H1 (cell line): ENCODE data around the gene IST1. TPM values are rescaled to one million over a fixed set of nuclear protein-coding genes. Genes with fewer than 3 reads are reported as not detected.

ENCODE experiments used
- CTCF ChIA-PET: fragments of 300-600 bp; sonication (Branson Sonifier 250); formaldehyde crosslinking; loops from one replicate; lab custom pipeline; 2021; ENCODE audit not compliant: partially characterized antibody; lab: Charles Lee
- POLR2A ChIA-PET: fragments of 300-600 bp; sonication (Branson Sonifier 250); formaldehyde crosslinking; loops from one replicate; lab custom pipeline; 2021; ENCODE audit warnings: inconsistent platforms; ENCODE audit not compliant: partially characterized antibody; lab: Charles Lee
- DNase-seq, 2 experiments: peaks; one replicate each; pipeline versions ENCODE4 v3.0.0 to v3.0.0-alpha.2; 2010 to 2022; ENCODE audit warnings: low spot score in 2 of 2, low read depth in 1 of 2, mixed read lengths in 1 of 2
- FAIRE-seq: peaks from 2 replicates; lab custom pipeline; 2011; peaks lifted over from hg19 to GRCh38; lab: Jason Lieb, UNC
- H2AFZ ChIP-seq: 2 replicates; pipeline ENCODE4 v1.8.1; 2012; ENCODE audit warnings: low read length, inconsistent platforms
- H2AK5ac ChIP-seq: 2 replicates; pipeline ENCODE4 v1.6.1; 2013; ENCODE audit warnings: low read depth, low read length
- H2BK120ac ChIP-seq: replicated peaks from 2 replicates; pipeline ENCODE3; 2013; ENCODE audit warnings: low read depth, low read length, inconsistent platforms
- H2BK12ac ChIP-seq: 2 replicates; pipeline ENCODE4 v1.6.1; 2013; ENCODE audit warnings: low read depth, low read length
- H2BK15ac ChIP-seq: 2 replicates; pipeline ENCODE4 v1.6.1; 2013; ENCODE audit warnings: low read length
- H2BK20ac ChIP-seq: 2 replicates; pipeline ENCODE4 v1.6.1; 2013; ENCODE audit warnings: low read length
- H2BK5ac ChIP-seq: 2 replicates; pipeline ENCODE4 v1.6.1; 2013; ENCODE audit warnings: low read depth, low read length
- H3K14ac ChIP-seq: 2 replicates; pipeline ENCODE4 v1.6.1; 2013; ENCODE audit warnings: inconsistent platforms; ENCODE audit not compliant: insufficient read length
- H3K18ac ChIP-seq: 2 replicates; pipeline ENCODE4 v1.6.1; 2013; ENCODE audit warnings: low read length; ENCODE audit errors: extremely low read depth
- H3K23ac ChIP-seq: 2 replicates; pipeline ENCODE4 v1.6.1; 2013; ENCODE audit warnings: inconsistent platforms; ENCODE audit not compliant: insufficient read length
- H3K23me2 ChIP-seq: 2 replicates; pipeline ENCODE4 v1.6.1; 2013; ENCODE audit warnings: low read depth, low read length
- H3K27ac ChIP-seq: 2 replicates; pipeline ENCODE4 v1.6.1; 2011; ENCODE audit warnings: low read depth, low read length, inconsistent platforms
- H3K27me3 ChIP-seq, 4 experiments: replicated peaks in 1 of 4; 1 replicate in 1 of 4; 2 replicates in 3 of 4; pipeline versions ENCODE4 v1.6.1 to v1.8.1; 2011 to 2013; ENCODE audit warnings: low read length in 3 of 4, mild to moderate bottlenecking in 3 of 4, inconsistent platforms in 2 of 4, mixed read lengths in 2 of 4, moderate library complexity in 1 of 4; ENCODE audit not compliant: control insufficient read depth in 3 of 4, insufficient read depth in 3 of 4; ENCODE audit errors: extremely low read depth in 1 of 4
- H3K36me3 ChIP-seq, 4 experiments: 2 replicates each; pipeline versions ENCODE4 v1.6.1 to v1.8.1; 2011 to 2013; ENCODE audit warnings: mild to moderate bottlenecking in 4 of 4, low read length in 3 of 4, moderate library complexity in 2 of 4, control low read depth in 1 of 4, inconsistent platforms in 1 of 4; ENCODE audit not compliant: insufficient read depth in 4 of 4, control insufficient read depth in 2 of 4
- H3K4ac ChIP-seq: replicated peaks from 2 replicates; pipeline ENCODE3; 2013; ENCODE audit warnings: low read length, low read depth, mixed read lengths, inconsistent platforms; ENCODE audit not compliant: insufficient read length
- H3K4me1 ChIP-seq, 4 experiments: replicated peaks in 1 of 4; 1 replicate in 1 of 4; 2 replicates in 3 of 4; pipeline versions ENCODE4 v1.6.1 to v1.8.1; 2011 to 2013; ENCODE audit warnings: low read length in 3 of 4, inconsistent platforms in 2 of 4, mixed read lengths in 1 of 4; ENCODE audit not compliant: insufficient read depth in 4 of 4, control insufficient read depth in 3 of 4
- H3K4me2 ChIP-seq, 2 experiments: 2 replicates each; pipeline versions ENCODE4 v1.6.1 to v1.8.1; 2011 to 2013; ENCODE audit warnings: low read depth in 2 of 2, low read length in 2 of 2, control low read depth in 1 of 2, inconsistent platforms in 1 of 2, mild to moderate bottlenecking in 1 of 2; ENCODE audit not compliant: insufficient read depth in 1 of 2
- H3K4me3 ChIP-seq, 4 experiments: fragments of 200-600, 300-600 bp in 1 of 4; sonication (generic), shearing (Covaris generic), sonication (Bioruptor Twin) in 1 of 4; 2 replicates each; pipeline versions ENCODE4 v1.5.1 to v1.8.1; 2011 to 2016; ENCODE audit warnings: low read length in 4 of 4, low read depth in 3 of 4, control low read depth in 2 of 4, inconsistent platforms in 2 of 4, mild to moderate bottlenecking in 2 of 4, mixed read lengths in 1 of 4, moderate library complexity in 1 of 4; ENCODE audit not compliant: insufficient read depth in 2 of 4; ENCODE audit errors: extremely low read depth in 1 of 4
- H3K56ac ChIP-seq: replicated peaks from 2 replicates; pipeline ENCODE3; 2013; ENCODE audit warnings: low read depth, mild to moderate bottlenecking, mixed read lengths, low read length, inconsistent platforms; ENCODE audit not compliant: insufficient read length
- H3K79me1 ChIP-seq: 2 replicates; pipeline ENCODE4 v1.6.1; 2013; ENCODE audit warnings: low read depth, low read length, control low read depth
- H3K79me2 ChIP-seq, 2 experiments: 2 replicates each; pipeline versions ENCODE4 v1.6.1 to v1.8.1; 2012 to 2013; ENCODE audit warnings: low read length in 2 of 2, mild to moderate bottlenecking in 2 of 2, inconsistent platforms in 1 of 2; ENCODE audit not compliant: insufficient read depth in 2 of 2, control insufficient read depth in 1 of 2
- H3K9ac ChIP-seq, 4 experiments: replicated peaks in 1 of 4; 1 replicate in 1 of 4; 2 replicates in 3 of 4; pipeline versions ENCODE4 v1.6.1 to v1.8.1; 2011 to 2013; ENCODE audit warnings: low read depth in 3 of 4, low read length in 3 of 4, control low read depth in 2 of 4, mild to moderate bottlenecking in 2 of 4, moderate library complexity in 2 of 4, inconsistent platforms in 1 of 4; ENCODE audit errors: extremely low read depth in 1 of 4
- H3K9me3 ChIP-seq, 2 experiments: 2 replicates each; pipeline versions ENCODE4 v1.6.1 to v1.8.1; 2012 to 2013; ENCODE audit warnings: mild to moderate bottlenecking in 2 of 2, moderate library complexity in 2 of 2, control low read depth in 1 of 2, inconsistent platforms in 1 of 2, low read depth in 1 of 2, low read length in 1 of 2, mixed read lengths in 1 of 2; ENCODE audit not compliant: insufficient read depth in 2 of 2
- H4K20me1 ChIP-seq, 2 experiments: replicated peaks in 1 of 2; 2 replicates each; pipeline versions ENCODE3 to v1.8.1; 2011 to 2013; ENCODE audit warnings: inconsistent platforms in 2 of 2, low read length in 2 of 2, mild to moderate bottlenecking in 1 of 2; ENCODE audit not compliant: insufficient read depth in 2 of 2, control insufficient read depth in 1 of 2
- H4K5ac ChIP-seq: 2 replicates; pipeline ENCODE4 v1.6.1; 2013; ENCODE audit warnings: low read length, low read depth, mixed read lengths, inconsistent platforms; ENCODE audit not compliant: insufficient read length
- H4K8ac ChIP-seq: 2 replicates; pipeline ENCODE4 v1.8.0; 2013; ENCODE audit warnings: mild to moderate bottlenecking, moderate library complexity, low read length, inconsistent platforms; ENCODE audit not compliant: insufficient read depth; ENCODE audit errors: extremely low read depth
- H4K91ac ChIP-seq: replicated peaks from 2 replicates; pipeline ENCODE3; 2013; ENCODE audit warnings: low read length, mixed read lengths, inconsistent platforms; ENCODE audit not compliant: insufficient read length
- BACH1 ChIP-seq: IDR thresholded peaks from 2 replicates; pipeline ENCODE4 v1.6.1; 2012; ENCODE audit warnings: low read length, improper control_type of control experiment
- CREB1 ChIP-seq: IDR thresholded peaks from 2 replicates; pipeline ENCODE4 v1.6.1; 2012; ENCODE audit warnings: inconsistent platforms
- CTBP2 ChIP-seq: IDR thresholded peaks from 2 replicates; pipeline ENCODE4 v1.7.0; 2011; ENCODE audit warnings: borderline replicate concordance, mild to moderate bottlenecking, moderate library complexity, mixed read lengths, low read length; ENCODE audit not compliant: insufficient read depth, insufficient read length
- FOSL1 ChIP-seq: IDR thresholded peaks from 2 replicates; pipeline ENCODE4 v1.6.1; 2011; ENCODE audit warnings: mild to moderate bottlenecking, low read depth, low read length, moderate library complexity; ENCODE audit not compliant: insufficient read depth
- GABPA ChIP-seq: IDR thresholded peaks from 2 replicates; pipeline ENCODE4 v1.6.1; 2011; ENCODE audit warnings: mild to moderate bottlenecking, low read length, moderate library complexity, borderline replicate concordance; ENCODE audit not compliant: insufficient read depth
- MAFK ChIP-seq: IDR thresholded peaks from 2 replicates; pipeline ENCODE4 v1.6.1; 2012; ENCODE audit warnings: low read depth, mild to moderate bottlenecking, improper control_type of control experiment, low read length
- PHF8 ChIP-seq: fragments of 200-600 bp; sonication (generic); conservative IDR thresholded peaks from 2 replicates; pipeline ENCODE4 v1.7.1; 2012; ENCODE audit warnings: low read depth, mild to moderate bottlenecking, inconsistent platforms, low read length, moderate library complexity
- RBBP5 ChIP-seq: IDR thresholded peaks from 2 replicates; pipeline ENCODE4 v1.7.1; 2012; ENCODE audit warnings: low read depth, mild to moderate bottlenecking, inconsistent platforms, low read length, moderate library complexity, borderline replicate concordance
- RFX5 ChIP-seq: IDR thresholded peaks from 2 replicates; pipeline ENCODE4 v1.6.1; 2011; ENCODE audit warnings: low read depth, low read length, improper control_type of control experiment, borderline replicate concordance
- SP2 ChIP-seq: IDR thresholded peaks from 2 replicates; pipeline ENCODE4 v1.6.1; 2012; ENCODE audit warnings: mild to moderate bottlenecking, low read length, inconsistent platforms
- ZNF274 ChIP-seq: IDR thresholded peaks from 2 replicates; pipeline ENCODE4 v1.7.0; 2012; ENCODE audit warnings: low read length, borderline replicate concordance; ENCODE audit errors: extremely low read depth
- WGBS, 2 experiments: shearing (Covaris generic) in 1 of 2; methylation state at CpG; one replicate each; pipeline versions ENCODE4 v1.1.6 to v1.1.7; 2013 to 2015; ENCODE audit warnings: low lambda C conversion rate in 2 of 2, mixed read lengths in 2 of 2, inconsistent platforms in 1 of 2, low coverage in 1 of 2, missing lambda C conversion rate in 1 of 2; ENCODE audit not compliant: insufficient replicate concordance in 2 of 2, insufficient coverage in 1 of 2, insufficient read length in 1 of 2; ENCODE audit errors: extremely low coverage in 1 of 2, missing lambda C conversion rate in 1 of 2; 5-methylcytosine and 5-hydroxymethylcytosine counted together
- polyA plus RNA-seq, 7 experiments: library from polyadenylated mRNA; depleted of rRNA in 3 of 7; stranded (reverse) in 5 of 7; unstranded in 2 of 7; fragments of >200 nt in 5 of 7; fragments of 200-250 nt in 2 of 7; gene quantifications; 1 replicate in 5 of 7; 2 replicates in 1 of 7; 4 replicates in 1 of 7; pipeline versions ENCODE4 v1.2.1 to v1.2.3, GENCODE V29; 2011 to 2013; ENCODE audit warnings: missing spikeins in 2 of 7, mixed read lengths in 2 of 7
- total RNA-seq: library from RNA; stranded (reverse); fragmentation: NEBNext Ultra II Directional; extraction: Animal tissue kit (Norgen Biotek cat#: 25700); gene quantifications from 2 replicates; pipeline ENCODE4 v1.2.1, GENCODE V29; 2021
- TF ChIP-seq, protein P1 (sequence below): IDR thresholded peaks from 2 replicates; pipeline ENCODE4 v1.6.1; 2012; ENCODE audit warnings: inconsistent platforms

The IST1 gene
- total and polyA plus RNA-seq, 2 of the 8 experiments (the other 6 are each of a cell fraction or from before 2014, with no cell fraction given), result 190 to 248 TPM

DNA sequence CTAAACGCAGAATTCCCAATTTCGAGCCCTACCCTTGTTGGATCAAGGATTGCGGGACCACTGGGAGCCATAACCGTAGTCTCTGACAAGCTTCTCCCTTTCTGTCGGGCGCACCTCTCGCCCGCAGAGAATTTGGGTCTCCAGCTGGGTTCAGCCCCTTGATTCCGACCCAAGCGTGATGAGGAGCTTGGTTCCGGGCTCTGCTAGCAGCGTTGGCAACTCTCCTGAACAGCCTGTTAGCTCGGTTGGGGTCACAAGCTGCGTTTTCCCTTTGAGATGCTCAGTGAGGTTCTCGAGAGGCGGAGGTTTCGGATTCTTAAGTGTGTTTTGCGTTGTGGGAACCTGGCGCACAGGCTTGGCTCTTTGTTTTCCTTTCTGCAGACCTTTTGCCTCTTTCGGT, 48.9 kb upstream of the IST1 start:
- DNase-seq (peak in 1 of 2 experiments; percentile 49), FAIRE-seq (no peak)
- H3K9me3 ChIP-seq, result no peaks in the 10 kb centered on the region
- H2AFZ ChIP-seq, result no peak overlapping the region
- H3K79me1 ChIP-seq, result peaks cover 11% of the 10 kb centered on the region; the same call in 1 of the 2 replicates
- no peak overlapping the region for H4K5ac ChIP-seq
- H3K4me2 ChIP-seq, result peak overlapping the region; percentile 78 to 90
- H3K79me2 ChIP-seq, result peaks cover 11 to 21% of the 10 kb centered on the region in 2 experiments
- ChIA-PET CTCF (interaction anchor here (0.5 to 1.3 kb wide), 2 partner anchors 11 to 993 kb away, joined by 3 read pairs; no protein-coding TSS in a partner anchor), POLR2A (interaction anchor here (0.6 to 3.0 kb wide), 12 partner anchors 9 to 1062 kb away, joined by 3 to 11 read pairs (median 4); partner anchors contain the start of genes AP1G1 and ZNF821)
- no peak overlapping the region for H2BK20ac ChIP-seq
- peak overlapping the region; percentile 95; the same call in 1 of the 2 replicates for H4K8ac ChIP-seq
- no peak overlapping the region for H2BK120ac ChIP-seq
- H3K4me3 ChIP-seq, result peak overlapping the region; percentile 78 to 97 (median 94)
- H3K27ac ChIP-seq, result 0 out of 2 replicates have a peak overlapping the region, but pooled peaks have one; percentile 69
- H2AK5ac ChIP-seq, result no peak overlapping the region
- H3K23ac ChIP-seq, result no peak overlapping the region
- H3K4ac ChIP-seq, result no peak overlapping the region
- H2BK12ac ChIP-seq, result peak overlapping the region; percentile 27; the same call in 1 of the 2 replicates
- H3K9ac ChIP-seq, result peak overlapping the region; percentile 81 to 94 (median 88)
- H2BK5ac ChIP-seq, result no peak overlapping the region; the same call in 1 of the 2 replicates
- WGBS, 2 experiments, result 8% methylated on average over 19 of the region's 20 CpGs; no CpG with 5 or more reads in 1 of the 2 experiments
- H2BK15ac ChIP-seq, result no peak overlapping the region
- H3K23me2 ChIP-seq, result peaks cover 6% of the 10 kb centered on the region
- H4K91ac ChIP-seq, result no peak overlapping the region
- H3K27me3 ChIP-seq, result no peaks in the 10 kb centered on the region
- no peak overlapping the region for H3K14ac ChIP-seq
- H3K36me3 ChIP-seq, result peaks cover 11 to 21% (median 16%) of the 10 kb centered on the region in 4 experiments; a peak in 7 of 8 replicates
- H3K18ac ChIP-seq, result no peak overlapping the region
- H4K20me1 ChIP-seq, result peaks cover 0 to 7% of the 10 kb centered on the region in 2 experiments
- H3K56ac ChIP-seq, result no peak overlapping the region
- H3K4me1 ChIP-seq, result peaks cover 0 to 5% (median 0%) of the 10 kb centered on the region in 4 experiments; a peak in 2 of 7 replicates
- TF ChIP-seq RFX5 (no peak), ZNF274 (no peak), GABPA (no peak), SP2 (no peak), CTBP2 (no peak), BACH1 (no peak), RBBP5 (no peak), CREB1 (no peak), FOSL1 (no peak), PHF8 (no peak), MAFK (no peak)
- TF ChIP-seq, protein P1, sequence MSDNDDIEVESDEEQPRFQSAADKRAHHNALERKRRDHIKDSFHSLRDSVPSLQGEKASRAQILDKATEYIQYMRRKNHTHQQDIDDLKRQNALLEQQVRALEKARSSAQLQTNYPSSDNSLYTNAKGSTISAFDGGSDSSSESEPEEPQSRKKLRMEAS, result no peak
